ELR (cell line): ENCODE results near the gene WNT3.
A peak's percentile ranks its signal among the peaks of the same experiment; 100 is the strongest.

Source experiments
- DNase-seq: peaks from one replicate; pipeline ENCODE4 v3.0.0-alpha.2; 2015; ENCODE audit warnings: low read depth

Gene WNT3

GRCh38 chr17:46836500-46836899, 18.0 kb upstream of the WNT3 start:
- no peak for DNase-seq

- no peak for DNase-seq
Observed at GRCh38 chr17:46834846-46835245, 16.4 kb upstream of the WNT3 start.

GRCh38 chr17:46833840-46834208, 15.3 kb upstream of the WNT3 start:
- no peak for DNase-seq

GRCh38 chr17:46832945-46833839, 14.7 kb upstream of the WNT3 start:
- DNase-seq, result peak; percentile 82

GRCh38 chr17:46832331-46832821, 13.9 kb upstream of the WNT3 start:
- DNase-seq, result no peak

- DNase-seq, result no peak
Observed at GRCh38 chr17:46831573-46832330, 13.3 kb upstream of the WNT3 start.

- DNase-seq, result no peak
Observed at GRCh38 chr17:46827274-46827673, 8.8 kb upstream of the WNT3 start.

- DNase-seq, result no peak
Observed at GRCh38 chr17:46826116-46826515, 7.6 kb upstream of the WNT3 start.

GRCh38 chr17:46823657-46824056, 5.2 kb upstream of the WNT3 start:
- no peak for DNase-seq

- DNase-seq, result no peak
Observed at GRCh38 chr17:46822388-46822921, 4.0 kb upstream of the WNT3 start.

- DNase-seq, result no peak
Observed at GRCh38 chr17:46821482-46822387, 3.2 kb upstream of the WNT3 start.

GRCh38 chr17:46820592-46821450, 2.3 kb upstream of the WNT3 start:
- no peak for DNase-seq

- no peak for DNase-seq
Observed at GRCh38 chr17:46819906-46820351, 1.4 kb upstream of the WNT3 start.

GRCh38 chr17:46818929-46819859, 702 bp upstream of the WNT3 start:
- no peak for DNase-seq

- DNase-seq, result no peak
Observed at GRCh38 chr17:46817901-46818209, 637 bp downstream of the WNT3 start.

- no peak for DNase-seq
Observed at GRCh38 chr17:46817151-46817900, 1.2 kb downstream of the WNT3 start.

- DNase-seq, result no peak
Observed at GRCh38 chr17:46815474-46816353, 2.8 kb downstream of the WNT3 start.

GRCh38 chr17:46814446-46814845, 4.0 kb downstream of the WNT3 start:
- DNase-seq, result no peak
